ENCODE results near the gene NEAT1. TPM values are rescaled to one million over a fixed set of nuclear protein-coding genes. Genes with fewer than 3 reads are reported as not detected.
A peak's percentile ranks its signal among the peaks of the same experiment; 100 is the strongest.

NEAT1 gene
- polyA plus RNA-seq, 1 donor from 2014 or later, result 4.2 TPM

GRCh38 chr11:65418681-65419459 is 3.7 kb upstream of the NEAT1 start:
- Histone ChIP-seq H3K27me3 (ENCODE audit: insufficient read depth, low read depth, low read length) (no peaks in the 10 kb centered on the region), H3K27ac (ENCODE audit: low read length) (peak overlapping the region; percentile 43), H3K4me2 (ENCODE audit: low read length) (peak overlapping the region; percentile 44), H3K9me3 (ENCODE audit: low read length) (no peaks in the 10 kb centered on the region), H3F3A (ENCODE audit: insufficient read depth, low read length, poor library complexity, severe bottlenecking) (no peaks in the 10 kb centered on the region), H3K36me3 (ENCODE audit: insufficient read depth, low read length) (no peaks in the 10 kb centered on the region), H4K20me1 (ENCODE audit: insufficient read depth) (no peaks in the 10 kb centered on the region), H3K4me3 (ENCODE audit: low read length) (peak overlapping the region; percentile 57), H3K79me2 (replicated peaks; ENCODE audit: insufficient read depth, low read length) (peaks cover 91% of the 10 kb centered on the region), H2AFZ (ENCODE audit: low read depth, low read length) (peak overlapping the region; percentile 21), H3K9me2 (ENCODE audit: insufficient read depth, low read length) (no peaks in the 10 kb centered on the region), H3K9ac (ENCODE audit: low read length) (peak overlapping the region; percentile 61)
- peak; percentile 26 for TF ChIP-seq REST (IDR thresholded peaks at IDR 0.05; ENCODE audit: borderline replicate concordance)
- TF ChIP-seq RAD21 (conservative IDR thresholded peaks at IDR 0.05), result no peak
- peak; percentile 36 for TF ChIP-seq SMC3 (conservative IDR thresholded peaks at IDR 0.05; ENCODE audit: poor library complexity)
- TF ChIP-seq MXI1 (conservative IDR thresholded peaks at IDR 0.05; ENCODE audit: poor library complexity, severe bottlenecking), result no peak
- TF ChIP-seq POLR2AphosphoS5 (IDR thresholded peaks at IDR 0.05), result peak; percentile 25

- Histone ChIP-seq H3K36me3 (ENCODE audit: insufficient read depth, low read length) (no peaks in the 10 kb centered on the region), H3F3A (ENCODE audit: insufficient read depth, low read length, poor library complexity, severe bottlenecking) (no peaks in the 10 kb centered on the region), H4K20me1 (ENCODE audit: insufficient read depth) (no peaks in the 10 kb centered on the region), H3K9me3 (ENCODE audit: low read length) (no peaks in the 10 kb centered on the region), H3K4me3 (ENCODE audit: low read length) (peak overlapping the region; percentile 57), H2AFZ (ENCODE audit: low read depth, low read length) (peak overlapping the region; percentile 21), H3K4me2 (ENCODE audit: low read length) (peak overlapping the region; percentile 44), H3K9ac (ENCODE audit: low read length) (peak overlapping the region; percentile 61), H3K9me2 (ENCODE audit: insufficient read depth, low read length) (no peaks in the 10 kb centered on the region), H3K79me2 (replicated peaks; ENCODE audit: insufficient read depth, low read length) (peaks cover 96% of the 10 kb centered on the region), H3K27me3 (ENCODE audit: insufficient read depth, low read depth, low read length) (no peaks in the 10 kb centered on the region), H3K27ac (ENCODE audit: low read length) (peak overlapping the region; percentile 43)
- TF ChIP-seq EZH2 (IDR thresholded peaks at IDR 0.05; ENCODE audit: borderline replicate concordance, insufficient read depth, low read length, poor library complexity, severe bottlenecking), result no peak
These were observed 3.2 kb upstream of the NEAT1 start for GRCh38 chr11:65419460-65419771.

- Histone ChIP-seq H3K27ac (ENCODE audit: low read length) (peak overlapping the region; percentile 10), H2AFZ (ENCODE audit: low read depth, low read length) (no peak overlapping the region), H3K9ac (ENCODE audit: low read length) (peak overlapping the region; percentile 61), H3K4me3 (ENCODE audit: low read length) (no peak overlapping the region), H4K20me1 (ENCODE audit: insufficient read depth) (no peaks in the 10 kb centered on the region), H3K79me2 (replicated peaks; ENCODE audit: insufficient read depth, low read length) (peaks cover 98% of the 10 kb centered on the region), H3K9me3 (ENCODE audit: low read length) (no peaks in the 10 kb centered on the region), H3F3A (ENCODE audit: insufficient read depth, low read length, poor library complexity, severe bottlenecking) (no peaks in the 10 kb centered on the region), H3K4me2 (ENCODE audit: low read length) (no peak overlapping the region), H3K27me3 (ENCODE audit: insufficient read depth, low read depth, low read length) (no peaks in the 10 kb centered on the region), H3K36me3 (ENCODE audit: insufficient read depth, low read length) (no peaks in the 10 kb centered on the region), H3K9me2 (ENCODE audit: insufficient read depth, low read length) (no peaks in the 10 kb centered on the region)
- TF ChIP-seq SMC3 (conservative IDR thresholded peaks at IDR 0.05; ENCODE audit: poor library complexity), result no peak
- TF ChIP-seq POLR2AphosphoS5 (IDR thresholded peaks at IDR 0.05), result no peak
- no peak for TF ChIP-seq RAD21 (conservative IDR thresholded peaks at IDR 0.05)
These were observed 2.7 kb upstream of the NEAT1 start for GRCh38 chr11:65419772-65420481.

Measured in neural cell (in vitro differentiated cells).